Measurements from ENCODE around the gene AP3B1.
"Not testable (repeated sequence)": the region's sequence is repeated elsewhere in the genome, so short reads cannot be mapped to it uniquely, and the experiment has no call there.

The AP3B1 gene

DNA sequence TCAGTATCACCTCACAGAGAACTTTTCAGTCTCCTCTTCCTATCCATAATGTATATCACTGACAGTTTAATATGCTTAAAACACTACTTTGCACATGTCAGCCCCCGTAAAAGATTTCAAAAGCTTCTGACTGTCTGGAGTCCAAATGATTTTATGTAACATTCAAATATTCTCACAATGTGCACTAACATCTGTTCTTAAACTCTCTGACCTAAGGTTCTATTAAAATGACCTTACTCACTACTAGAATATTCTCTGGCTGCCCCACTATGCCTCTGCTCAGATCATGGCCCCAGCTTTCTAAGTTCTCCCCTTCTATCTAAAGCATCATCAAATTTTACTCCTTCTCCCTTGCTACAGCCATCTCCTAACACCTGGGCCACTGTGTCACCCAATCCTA is 52.5 kb downstream of the AP3B1 start:
- no peak for DNase-seq

DNA sequence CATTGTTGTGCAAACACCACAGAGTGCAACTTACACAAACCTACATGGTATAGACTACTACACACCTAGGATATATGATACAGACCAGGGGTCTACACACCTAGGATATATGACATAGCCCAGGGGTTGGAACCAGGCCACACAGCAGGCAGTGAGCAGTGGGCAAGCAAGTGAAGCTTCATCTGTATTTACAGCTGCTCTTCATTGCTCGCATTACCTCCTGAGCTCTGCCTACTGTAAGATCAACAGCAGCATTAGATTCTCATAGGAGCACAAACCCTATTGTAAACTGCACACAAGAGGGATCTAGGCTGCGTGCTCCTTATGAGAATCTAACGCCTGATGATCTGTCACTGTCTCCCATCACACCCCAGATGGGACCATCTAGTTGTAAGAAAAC is 56.6 kb downstream of the AP3B1 start:
- no peak for DNase-seq

DNA sequence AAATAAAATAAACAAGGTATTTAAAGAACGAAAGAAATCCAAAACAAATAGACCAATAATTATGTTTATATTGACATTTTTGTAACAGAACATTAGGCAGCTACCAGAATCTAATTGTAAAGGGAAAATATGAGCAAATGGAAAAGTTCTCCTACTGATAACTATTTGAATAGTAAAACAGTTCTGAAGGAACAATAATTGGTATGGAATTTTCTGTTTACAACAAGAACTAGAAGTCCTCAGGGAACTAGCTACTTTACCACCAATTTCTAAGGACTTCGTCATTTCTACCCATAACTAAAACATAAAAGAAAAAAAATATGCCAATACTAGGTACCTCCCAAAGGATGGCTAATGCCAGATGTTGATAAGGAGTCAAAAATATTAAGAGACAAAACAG is 58.5 kb downstream of the AP3B1 start:
- DNase-seq: no peak

DNA sequence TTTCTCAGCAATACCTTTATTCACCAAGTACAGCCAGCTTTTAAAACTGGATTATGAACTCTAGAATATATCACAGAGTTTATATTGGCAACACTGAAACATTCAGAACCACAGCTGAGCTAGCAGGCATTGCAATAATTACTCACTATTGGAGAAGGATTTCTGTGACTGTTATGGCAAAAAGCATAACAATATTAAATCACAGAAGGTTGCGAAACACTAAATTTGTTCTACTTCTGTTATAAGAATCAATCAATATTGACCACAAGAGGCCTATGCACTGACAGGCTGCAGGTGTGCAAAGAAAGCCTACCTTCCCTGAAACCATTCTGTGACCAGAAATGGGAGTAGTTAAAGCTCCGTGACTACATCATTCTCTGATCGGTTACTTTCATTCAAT is 59.2 kb downstream of the AP3B1 start:
- DNase-seq: no peak

DNA sequence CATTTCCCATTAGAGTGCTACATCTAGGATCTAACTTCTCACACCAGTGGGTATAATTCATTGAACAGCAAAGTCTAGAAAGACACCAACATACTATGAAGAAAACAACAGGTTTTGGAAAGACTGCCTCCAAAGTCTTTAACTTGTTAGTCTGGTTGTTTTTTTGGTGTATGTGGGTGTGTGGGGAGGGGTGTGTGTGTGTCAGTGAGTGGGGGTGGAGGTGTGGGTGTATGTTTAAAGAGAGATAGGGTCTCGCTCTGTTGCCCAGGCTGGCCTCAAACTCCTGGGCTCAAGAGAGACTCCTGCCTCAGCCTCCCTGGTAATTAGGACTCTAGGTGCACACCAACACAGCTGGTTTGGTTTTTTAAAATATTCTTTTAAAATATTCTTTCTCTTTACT is 59.7 kb downstream of the AP3B1 start:
- DNase-seq: no peak

DNA sequence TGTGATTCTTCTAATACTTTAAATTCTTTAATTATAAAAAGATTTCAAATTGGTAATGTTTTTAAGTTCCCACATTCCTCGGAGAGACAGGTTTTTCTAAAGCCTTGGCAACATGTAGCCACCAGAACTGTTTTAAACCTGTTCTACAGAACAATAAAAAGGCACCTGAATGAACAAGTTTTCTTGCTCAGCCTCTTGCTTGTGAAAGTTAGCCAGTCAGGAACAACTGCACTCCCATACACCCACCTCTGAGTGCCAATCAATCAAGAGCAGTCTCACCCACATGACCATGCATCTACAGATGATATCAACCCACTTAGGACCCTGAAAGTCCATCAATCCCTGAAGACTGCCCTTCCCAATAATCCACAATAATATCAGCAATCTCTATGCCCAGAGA is 62.3 kb downstream of the AP3B1 start:
- no peak for DNase-seq

DNA sequence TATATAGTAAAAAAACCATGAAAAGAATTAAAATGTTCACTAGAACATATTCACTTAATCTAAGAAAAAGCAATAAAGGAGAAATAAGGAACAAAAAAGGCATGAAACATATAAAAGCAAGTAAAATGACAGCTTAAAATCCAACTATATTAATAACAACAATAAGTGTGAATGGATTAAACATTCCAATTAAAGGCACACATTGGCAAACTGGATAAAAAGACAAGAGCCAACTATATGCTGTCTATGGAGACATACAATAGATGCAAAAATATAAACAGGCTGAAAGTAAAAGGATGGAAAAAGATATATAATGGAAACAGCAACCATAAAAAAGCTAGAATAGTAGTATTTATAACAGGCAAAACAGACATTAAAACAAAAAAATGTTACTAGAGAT is 70.1 kb downstream of the AP3B1 start:
- DNase-seq: no peak

DNA sequence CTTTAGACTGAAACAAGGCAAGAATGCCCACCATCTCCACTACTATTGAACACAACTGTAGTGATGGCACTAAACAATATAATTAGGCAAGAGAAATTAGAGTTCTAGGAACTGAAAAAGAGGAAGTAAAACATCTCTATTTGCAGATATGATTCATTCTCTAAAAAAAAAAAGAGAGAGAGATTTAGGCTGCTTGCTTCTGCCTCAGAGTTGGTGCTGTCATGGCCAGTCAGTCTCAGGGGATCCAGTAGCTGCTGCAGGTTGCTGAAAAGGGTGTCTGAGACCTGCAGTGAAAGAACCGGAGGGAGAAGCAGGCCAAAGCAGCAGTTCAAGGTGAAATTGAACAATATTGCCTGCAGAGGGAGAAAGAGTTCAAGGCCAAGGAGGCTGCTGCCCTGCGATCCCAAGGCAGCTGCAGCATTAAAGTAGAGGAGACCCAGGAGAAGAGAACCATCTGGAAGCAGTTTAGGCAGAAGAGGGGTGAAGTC is 72.5 kb downstream of the AP3B1 start:
- no peak for DNase-seq

DNA sequence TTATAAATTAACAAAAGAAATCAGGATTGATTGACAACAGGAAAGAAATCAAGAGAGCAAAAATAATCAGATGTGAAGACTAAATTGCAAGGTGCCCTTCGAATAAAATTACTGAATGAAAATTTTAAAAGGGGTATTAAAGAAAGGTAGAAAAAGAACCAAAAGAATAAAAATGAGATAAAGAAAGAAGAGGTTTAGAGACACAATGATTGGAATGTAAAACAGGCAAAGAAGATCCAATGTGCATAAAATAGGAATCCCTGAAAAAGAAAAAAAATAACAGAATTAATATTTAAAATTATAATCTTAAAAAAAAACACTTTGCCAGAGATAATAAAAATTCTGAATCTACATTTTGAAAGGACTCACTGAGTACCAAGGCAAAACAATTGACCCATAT is 73.0 kb downstream of the AP3B1 start:
- no peak for DNase-seq

DNA sequence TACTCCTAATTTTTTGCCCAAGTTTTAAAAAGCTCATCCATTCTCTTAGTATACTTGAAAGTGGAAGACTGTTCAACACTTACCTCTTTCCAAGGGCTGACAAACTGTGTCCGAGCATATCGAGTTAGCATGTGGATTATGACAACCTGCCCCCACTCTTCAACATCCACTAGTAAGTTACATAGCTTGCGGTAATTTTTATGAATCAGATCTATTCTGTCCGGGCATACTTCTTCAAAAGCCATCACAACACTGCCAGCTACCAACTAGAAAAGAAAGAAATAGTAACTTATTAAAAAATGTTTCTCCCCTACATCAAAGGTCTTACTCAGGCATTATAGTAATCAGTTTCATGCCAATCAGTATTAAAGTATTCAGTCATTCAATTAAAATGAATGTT is 78.5 kb downstream of the AP3B1 start:
- DNase-seq: no peak

DNA sequence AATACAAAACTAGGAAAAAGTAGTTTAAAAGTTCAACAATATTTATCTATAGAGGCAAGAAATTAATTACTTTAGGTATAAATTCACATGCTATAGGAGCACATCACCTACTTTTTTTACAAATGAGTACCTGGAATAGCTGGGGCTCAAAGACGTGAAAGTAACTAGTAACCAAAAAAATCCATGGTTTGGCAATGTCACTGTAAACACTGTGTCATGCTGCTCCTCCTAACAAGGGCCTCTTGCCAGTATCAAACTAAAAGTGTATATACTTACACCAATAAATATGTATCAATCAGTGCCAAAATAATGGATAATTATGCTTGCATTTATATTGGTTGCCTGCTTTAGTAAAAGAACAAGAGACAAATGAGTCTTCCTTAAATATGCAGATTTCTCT is 78.9 kb downstream of the AP3B1 start:
- no peak for DNase-seq

DNA sequence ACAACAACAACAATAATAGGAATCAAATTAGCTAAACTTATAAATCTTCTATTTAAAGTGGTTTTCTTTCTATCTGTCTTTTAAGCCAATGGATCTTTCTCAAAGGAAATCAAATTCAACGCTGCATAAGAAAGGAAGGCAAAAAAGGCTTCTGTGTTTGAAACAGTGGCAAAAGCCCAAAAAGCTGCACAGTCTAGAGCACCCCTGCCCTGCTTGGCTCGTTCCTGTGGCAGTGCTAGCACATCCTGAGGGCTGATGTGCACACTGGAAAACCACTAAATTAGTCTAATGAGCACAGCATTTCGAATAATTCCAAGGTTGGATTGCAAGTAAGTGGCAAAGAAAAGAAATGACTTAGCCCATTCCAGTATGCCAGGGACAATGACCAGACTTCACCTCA is 80.7 kb downstream of the AP3B1 start:
- no peak for DNase-seq

DNA sequence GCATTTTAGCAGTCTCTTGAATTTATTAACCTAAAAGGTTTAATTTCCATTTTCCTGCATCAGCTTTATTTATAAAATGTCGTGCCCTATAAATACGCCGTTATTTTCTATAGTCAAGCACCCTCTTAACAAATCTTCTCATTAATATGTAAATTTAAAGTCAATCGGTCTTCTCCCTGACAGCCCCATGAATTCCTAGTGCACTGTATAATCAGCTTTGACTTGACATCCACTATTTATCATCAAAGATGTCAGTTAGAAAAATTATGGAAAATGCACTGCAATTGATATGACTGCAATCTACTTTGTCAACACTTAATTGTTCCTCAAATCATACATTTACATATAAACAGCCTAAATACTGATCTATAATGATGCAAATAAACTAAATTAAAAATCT is 83.4 kb downstream of the AP3B1 start:
- DNase-seq: no peak

DNA sequence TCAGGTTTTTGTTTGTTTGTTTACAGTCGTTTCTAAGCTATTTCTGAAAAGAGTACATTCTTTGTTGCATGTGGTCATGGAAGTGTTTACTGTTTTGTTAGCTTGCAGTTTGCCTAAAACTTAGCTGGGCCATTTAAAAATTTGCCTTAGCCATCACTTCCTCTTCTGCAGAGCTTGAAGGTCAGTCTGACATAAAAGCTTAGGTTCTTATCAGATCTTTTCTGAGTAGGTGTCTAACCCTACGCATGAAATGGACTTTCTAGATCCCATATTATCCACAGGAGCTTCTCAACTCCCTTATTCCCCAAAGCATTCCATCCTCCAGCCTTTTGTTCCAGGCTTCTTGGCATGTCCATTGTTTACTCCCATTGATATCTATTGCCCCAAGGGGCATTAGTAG is 90.3 kb downstream of the AP3B1 start:
- DNase-seq: no peak

DNA sequence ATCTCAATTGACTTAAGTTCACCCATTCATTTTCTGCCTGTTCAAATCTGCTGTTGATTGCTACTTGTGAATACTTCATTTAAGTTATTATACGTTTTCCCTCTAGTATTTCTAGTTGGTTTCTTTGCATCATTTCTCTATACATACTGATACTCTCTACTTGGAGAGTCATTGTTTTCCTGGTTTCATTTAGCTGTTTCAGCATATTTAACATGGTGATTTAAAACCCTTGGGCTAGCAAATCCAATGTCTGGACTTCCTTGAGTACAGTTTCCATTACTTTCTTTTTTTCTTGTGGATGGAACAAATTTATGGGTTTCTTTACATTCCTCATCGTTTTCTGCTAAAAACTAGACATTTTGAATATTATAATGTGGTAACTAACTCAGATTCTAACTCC is 90.7 kb downstream of the AP3B1 start:
- DNase-seq: no peak

DNA sequence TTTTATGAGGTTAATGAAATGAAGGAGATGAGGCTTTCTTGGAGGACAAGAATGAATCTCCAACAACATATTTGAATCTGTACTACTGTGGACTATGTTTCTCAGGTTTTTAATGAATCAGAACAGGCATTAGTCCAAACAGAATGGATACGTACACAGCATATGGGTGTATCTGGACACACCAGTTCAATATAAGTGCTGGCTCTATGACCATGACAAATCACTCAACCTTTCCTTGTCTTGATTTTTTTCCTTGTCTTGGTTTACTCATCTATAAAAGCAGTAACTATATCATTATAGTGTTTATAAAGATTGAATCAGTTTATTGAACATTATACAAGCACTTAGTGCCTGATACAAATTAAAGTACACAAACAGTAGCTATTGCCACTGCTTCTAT is 104.1 kb downstream of the AP3B1 start:
- no peak for DNase-seq

DNA sequence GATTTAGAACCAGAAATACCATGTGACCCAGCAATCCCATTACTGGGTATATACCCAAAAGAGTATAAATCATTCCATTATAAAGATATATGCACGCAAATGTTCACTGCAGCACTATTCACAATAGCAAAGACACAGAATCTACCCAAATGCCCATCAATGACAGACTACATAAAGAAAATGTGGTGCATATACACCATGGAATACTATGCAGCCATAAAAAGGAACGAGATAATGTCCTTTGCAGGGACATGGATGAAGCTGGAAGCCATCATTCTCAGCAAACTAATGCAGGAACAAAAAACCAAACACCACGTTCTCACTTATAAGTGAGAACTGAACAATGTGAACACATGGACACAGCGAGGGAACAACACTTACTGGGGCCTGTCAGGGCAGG is 105.8 kb downstream of the AP3B1 start:
- not testable (repeated sequence) for DNase-seq

DNA sequence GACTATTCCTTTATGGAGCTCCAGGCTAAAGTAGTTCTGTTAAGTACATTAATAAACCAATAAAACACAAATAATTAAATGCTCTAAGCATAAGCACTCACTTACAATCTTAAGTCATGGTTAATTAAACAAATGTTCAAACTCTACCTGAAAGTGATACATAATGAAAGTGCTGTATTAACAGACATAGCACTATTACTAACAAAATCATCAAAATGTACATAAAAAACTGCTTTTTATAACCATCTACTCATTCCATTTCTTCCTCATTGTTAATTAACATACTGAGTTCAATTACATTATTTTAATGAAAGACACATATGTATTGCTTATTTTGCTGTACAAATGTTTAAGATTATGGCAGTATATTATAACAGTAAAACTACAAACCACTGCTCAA is 107.3 kb downstream of the AP3B1 start:
- DNase-seq: no peak

DNA sequence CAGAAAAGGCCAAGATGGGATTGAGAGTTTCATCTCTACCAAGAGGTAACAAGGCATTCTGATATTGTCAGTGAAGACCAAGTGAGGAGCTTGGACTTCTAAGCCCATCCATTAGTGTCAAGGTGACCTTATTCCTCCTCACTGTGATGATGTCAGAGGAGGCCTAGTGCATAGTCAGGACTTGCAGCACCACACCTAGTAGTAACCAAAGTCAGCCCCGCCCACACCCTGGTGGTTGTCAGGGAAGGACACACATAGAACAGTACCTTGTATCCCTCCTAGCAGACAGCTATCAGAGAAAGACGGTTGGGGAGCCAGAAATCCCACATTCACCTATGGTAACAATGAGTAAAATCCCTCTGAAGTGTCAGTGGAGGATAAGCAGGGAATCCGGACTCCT is 111.7 kb downstream of the AP3B1 start:
- no peak for DNase-seq

DNA sequence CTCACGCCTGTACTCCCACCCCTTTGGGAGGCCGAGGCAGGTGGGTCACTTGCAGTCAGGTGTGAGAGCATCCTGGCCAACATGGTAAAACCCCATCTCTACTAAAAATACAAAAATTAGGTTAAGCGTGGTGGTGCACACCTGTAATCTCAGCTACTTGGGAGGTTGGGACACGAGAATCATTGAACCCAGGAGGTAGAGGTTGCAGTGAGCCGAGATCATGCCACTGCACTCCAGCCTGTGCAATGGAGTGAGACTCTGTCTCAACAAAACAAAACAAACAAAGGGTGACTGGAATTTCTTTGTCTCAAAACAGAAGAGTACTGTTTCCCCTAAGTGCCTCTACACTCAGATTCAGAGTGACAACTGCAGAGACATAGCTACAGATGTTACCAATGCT is 116.1 kb downstream of the AP3B1 start:
- no peak for DNase-seq

DNA sequence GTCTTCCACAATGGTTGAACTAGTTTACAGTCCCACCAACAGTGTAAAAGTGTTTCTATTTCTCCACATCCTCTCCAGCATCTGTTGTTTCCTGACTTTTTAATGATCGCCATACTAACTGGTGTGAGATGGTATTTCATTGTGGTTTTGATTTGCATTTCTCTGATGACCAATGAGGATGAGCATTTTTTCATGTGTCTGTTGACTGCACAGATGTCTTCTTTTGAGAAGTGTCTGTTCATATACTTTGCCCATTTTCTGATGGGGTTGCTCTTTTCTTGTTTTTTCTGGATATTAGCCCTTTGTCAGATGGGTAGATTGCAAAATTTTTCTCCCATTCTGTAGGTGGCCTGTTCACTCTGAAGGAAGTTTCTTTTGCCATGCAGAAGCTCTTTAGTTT is 124.2 kb downstream of the AP3B1 start:
- not testable (repeated sequence) for DNase-seq

DNA sequence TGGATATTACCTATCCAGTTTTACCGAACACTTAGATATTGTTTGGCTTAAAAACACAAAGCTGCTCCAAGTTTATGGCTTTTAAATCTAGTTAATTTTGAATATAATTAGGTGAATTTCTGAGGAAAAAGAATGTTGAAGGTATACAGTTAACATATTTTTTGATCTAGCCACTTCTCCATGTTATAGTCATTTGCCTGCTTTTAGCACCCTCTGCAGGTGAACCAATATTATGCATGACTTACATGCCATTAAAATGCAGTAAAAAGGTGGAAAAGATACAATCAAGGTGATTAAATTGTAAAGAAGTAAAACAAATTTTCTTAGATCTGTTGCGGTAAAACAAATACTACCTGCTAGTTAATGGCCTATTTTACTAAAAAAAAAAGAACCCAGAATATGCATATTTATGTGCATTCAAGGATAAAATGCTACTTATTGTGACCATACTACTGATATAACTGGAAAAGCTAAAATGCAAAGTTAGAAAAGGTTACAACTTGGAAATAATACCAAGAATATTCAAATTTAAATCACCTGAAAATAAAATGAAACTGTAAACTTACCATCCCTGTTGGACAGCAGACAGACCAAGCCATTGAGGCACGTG is 132.1 kb downstream of the AP3B1 start:
- peak; percentile 19 for DNase-seq

DNA sequence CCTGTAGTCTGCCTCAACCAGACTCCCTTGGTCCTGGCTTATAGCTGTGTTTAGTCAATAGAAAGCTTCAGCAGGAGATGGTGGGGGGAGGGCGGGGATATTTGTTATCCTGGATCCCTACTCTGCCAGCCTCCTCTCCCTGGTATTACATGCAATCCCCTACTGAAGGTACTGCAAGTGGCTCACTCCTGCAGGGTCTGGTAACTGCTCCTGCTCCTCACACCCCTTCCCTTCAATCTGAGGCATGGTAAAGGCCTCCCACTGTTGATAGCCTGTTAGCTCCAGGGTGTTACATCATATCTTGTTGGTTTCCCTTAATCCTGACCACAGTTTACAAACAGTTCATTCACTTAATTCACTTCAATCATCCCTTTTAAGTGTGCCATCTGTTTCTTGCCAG is 137.5 kb downstream of the AP3B1 start:
- DNase-seq: no peak

DNA sequence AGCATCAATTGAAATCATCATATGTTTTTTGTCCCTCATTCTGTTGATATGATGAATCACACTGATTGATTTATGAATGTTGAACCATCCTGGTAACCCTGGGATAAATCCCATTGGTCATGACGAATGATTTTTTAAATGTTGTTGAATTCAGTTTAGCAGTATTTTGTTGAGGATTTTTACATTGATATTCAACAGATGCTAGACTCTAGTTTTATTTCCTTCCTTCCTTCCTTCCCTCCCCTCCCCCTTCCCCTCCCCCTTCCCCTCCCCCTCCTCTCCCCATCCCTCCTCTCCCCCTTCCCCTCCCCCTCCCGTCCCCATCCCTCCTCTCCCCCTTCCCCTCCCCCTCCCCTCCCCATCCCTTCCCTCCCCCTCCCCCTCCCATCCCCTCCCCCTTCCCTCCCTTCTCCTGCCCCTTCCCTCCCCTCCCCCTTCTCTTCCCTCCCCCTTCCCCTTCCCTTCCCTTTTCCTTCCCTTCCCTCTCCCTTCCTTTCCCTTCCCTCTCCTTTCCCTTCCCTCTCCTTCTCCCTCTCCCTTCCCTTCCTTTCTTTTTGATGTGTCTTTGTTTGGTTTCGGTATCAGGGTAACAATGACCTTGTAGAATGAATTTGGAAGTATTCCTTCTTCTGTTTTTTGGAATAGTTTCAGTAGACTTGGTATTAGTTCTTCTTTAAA is 142.8 kb downstream of the AP3B1 start:
- no peak for DNase-seq

DNA sequence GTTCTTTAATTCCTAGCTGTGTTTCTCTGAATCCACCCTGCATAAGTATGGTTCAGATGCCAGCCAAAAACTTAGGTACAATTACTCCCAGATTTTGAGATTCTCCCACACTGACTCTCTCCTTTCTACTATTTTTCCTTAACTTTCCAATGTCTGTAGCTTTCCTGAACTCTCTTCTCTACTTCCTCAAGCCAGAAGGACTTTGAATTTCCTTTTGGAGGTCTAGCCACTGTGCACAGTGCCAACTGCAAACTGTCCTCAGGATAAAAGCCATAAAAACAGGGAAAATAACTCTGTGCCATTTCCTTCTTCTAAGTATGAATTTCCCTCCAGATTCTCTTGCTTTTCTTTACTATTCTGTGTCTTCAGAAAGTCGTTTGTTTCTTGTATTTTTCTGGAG is 157.2 kb downstream of the AP3B1 start:
- DNase-seq: no peak

All from NCI-H345 (cell line).